ENCODE data around the gene ELFN2. TPM values are rescaled to one million over a fixed set of nuclear protein-coding genes. Genes with fewer than 3 reads are reported as not detected.

ELFN2 gene
- total and polyA plus RNA-seq, 8 donors: 0.70 to 4.9 (median 1.5) TPM

- H3K27ac ChIP-seq: no peak overlapping the region
- TF ChIP-seq, protein P1, sequence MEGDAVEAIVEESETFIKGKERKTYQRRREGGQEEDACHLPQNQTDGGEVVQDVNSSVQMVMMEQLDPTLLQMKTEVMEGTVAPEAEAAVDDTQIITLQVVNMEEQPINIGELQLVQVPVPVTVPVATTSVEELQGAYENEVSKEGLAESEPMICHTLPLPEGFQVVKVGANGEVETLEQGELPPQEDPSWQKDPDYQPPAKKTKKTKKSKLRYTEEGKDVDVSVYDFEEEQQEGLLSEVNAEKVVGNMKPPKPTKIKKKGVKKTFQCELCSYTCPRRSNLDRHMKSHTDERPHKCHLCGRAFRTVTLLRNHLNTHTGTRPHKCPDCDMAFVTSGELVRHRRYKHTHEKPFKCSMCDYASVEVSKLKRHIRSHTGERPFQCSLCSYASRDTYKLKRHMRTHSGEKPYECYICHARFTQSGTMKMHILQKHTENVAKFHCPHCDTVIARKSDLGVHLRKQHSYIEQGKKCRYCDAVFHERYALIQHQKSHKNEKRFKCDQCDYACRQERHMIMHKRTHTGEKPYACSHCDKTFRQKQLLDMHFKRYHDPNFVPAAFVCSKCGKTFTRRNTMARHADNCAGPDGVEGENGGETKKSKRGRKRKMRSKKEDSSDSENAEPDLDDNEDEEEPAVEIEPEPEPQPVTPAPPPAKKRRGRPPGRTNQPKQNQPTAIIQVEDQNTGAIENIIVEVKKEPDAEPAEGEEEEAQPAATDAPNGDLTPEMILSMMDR (IDR thresholded peaks at IDR 0.05): no peak
- intact Hi-C loops (cut with DNase I): no loop called here
- H3K4me3 ChIP-seq: no peak overlapping the region
- ATAC-seq: no peak
- H3K9me3 ChIP-seq: no peaks in the 10 kb centered on the region
- no peak for DNase-seq
- H3K4me1 ChIP-seq: no peaks in the 10 kb centered on the region
- no peaks in the 10 kb centered on the region for H3K36me3 ChIP-seq
- peaks cover 38 to 99% of the 10 kb centered on the region in 2 donors for H3K27me3 ChIP-seq
Observed at GRCh38 chr22:37333724-37334460, 93.4 kb downstream of the ELFN2 start.

DNA sequence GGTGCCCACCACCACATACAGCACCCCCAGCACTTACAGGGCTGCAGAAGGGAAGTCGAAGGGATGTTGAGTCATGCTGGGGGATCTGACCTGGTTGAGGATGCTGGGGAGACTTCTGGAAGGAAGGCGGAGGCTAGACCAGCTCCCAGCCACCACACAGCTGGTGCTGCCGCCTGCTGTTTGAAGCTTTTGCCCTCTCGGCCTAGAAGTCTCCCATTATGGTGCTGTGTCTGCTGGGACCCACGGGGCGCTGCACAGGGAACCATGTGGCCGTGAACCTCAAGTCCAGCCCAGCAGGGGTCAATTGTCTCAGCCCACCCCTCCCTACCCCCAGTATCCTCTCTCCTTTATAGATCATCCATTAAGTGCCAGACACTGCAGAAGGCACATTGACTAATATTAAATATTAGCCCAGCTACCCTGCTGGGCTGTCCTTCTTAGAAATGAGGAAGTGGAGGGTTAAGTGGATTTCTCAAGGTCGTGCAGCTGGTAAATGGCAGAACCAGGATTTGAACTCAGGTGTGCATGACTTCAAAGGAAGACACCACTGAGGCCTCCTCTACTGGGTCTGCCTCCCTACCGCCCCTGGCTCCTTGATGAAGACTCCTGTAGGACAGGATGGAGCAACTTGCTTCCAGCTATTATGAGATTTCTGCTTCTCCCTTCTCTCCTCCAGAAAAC lies 95.3 kb downstream of the ELFN2 start:
- Histone ChIP-seq H3K9me3 (no peaks in the 10 kb centered on the region), H3K36me3 (no peaks in the 10 kb centered on the region), H3K27ac (no peak overlapping the region), H3K4me1 (no peaks in the 10 kb centered on the region), H3K4me3 (no peak overlapping the region), H3K27me3 (peaks cover 38 to 97% of the 10 kb centered on the region in 2 donors)
- intact Hi-C loops (cut with DNase I): no loop called here
- peak in 1 of 4 donors; percentile 28 for DNase-seq
- TF ChIP-seq, protein P1 (IDR thresholded peaks at IDR 0.05): no peak
- ATAC-seq: no peak

DNA sequence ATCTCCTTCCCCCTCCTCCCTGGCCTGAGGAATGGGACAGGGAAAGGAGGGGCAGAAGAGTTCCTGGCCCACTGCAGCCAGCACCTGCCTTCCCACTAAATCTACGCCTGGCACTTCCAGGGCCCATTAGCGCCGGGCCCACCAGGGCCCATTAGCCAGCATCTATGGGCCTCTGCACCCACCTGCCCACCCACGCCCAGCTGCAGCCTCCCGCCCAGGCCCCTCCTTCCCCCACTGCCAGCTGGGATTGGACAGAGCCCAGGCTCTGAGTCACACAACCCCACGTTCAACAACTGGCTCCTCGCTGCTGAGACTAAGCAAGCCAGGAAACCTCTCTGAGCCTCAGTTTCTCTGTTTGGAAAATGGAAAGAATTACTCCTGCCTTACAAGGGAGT lies 96.2 kb downstream of the ELFN2 start:
- ATAC-seq (peak; percentile 46), DNase-seq (peak in 1 of 4 donors; percentile 49)
- no peak overlapping the region for H3K4me3 ChIP-seq
- TF ChIP-seq, protein P1 (IDR thresholded peaks at IDR 0.05): no peak
- peaks cover 40 to 97% of the 10 kb centered on the region in 2 donors for H3K27me3 ChIP-seq
- no peaks in the 10 kb centered on the region for H3K9me3 ChIP-seq
- H3K4me1 ChIP-seq: no peaks in the 10 kb centered on the region
- intact Hi-C loops (cut with DNase I): no loop called here
- H3K27ac ChIP-seq: no peak overlapping the region
- H3K36me3 ChIP-seq: no peaks in the 10 kb centered on the region

- peaks cover 41 to 97% of the 10 kb centered on the region in 2 donors for H3K27me3 ChIP-seq
- DNase-seq (peak in 3 of 4 donors; percentile 43 to 79 (median 76)), ATAC-seq (peak; percentile 74)
- intact Hi-C loops (cut with DNase I): no loop called here
- TF ChIP-seq, protein P1 (IDR thresholded peaks at IDR 0.05): no peak
- no peaks in the 10 kb centered on the region for H3K36me3 ChIP-seq
- no peaks in the 10 kb centered on the region for H3K4me1 ChIP-seq
- H3K27ac ChIP-seq: no peak overlapping the region
- no peak overlapping the region for H3K4me3 ChIP-seq
- no peaks in the 10 kb centered on the region for H3K9me3 ChIP-seq
Observed at GRCh38 chr22:37330200-37331033, 96.9 kb downstream of the ELFN2 start.

Data from left lung (tissue), 10 donors.